ENCODE results near the gene MAST4. TPM values are rescaled to one million over a fixed set of nuclear protein-coding genes. Genes with fewer than 3 reads are reported as not detected.
"Not testable (repeated sequence)": the region's sequence is repeated elsewhere in the genome, so short reads cannot be mapped to it uniquely, and the experiment has no call there.

The MAST4 gene
- total and polyA plus RNA-seq, 2 donors (not counting 1 experiment from before 2014, with no cell fraction given) = 2.5 to 57.1 TPM

GRCh38 chr5:67124556-67124955 is 528.4 kb downstream of the MAST4 start:
- no peaks in the 10 kb centered on the region for H3K27me3 Mint-ChIP-seq
- H3K27me3 ChIP-seq (replicated peaks in 1 of 4; ENCODE audit: control extremely low read depth in 1 of 4, control insufficient read depth in 3 of 4, insufficient read depth in 4 of 4, low read length in 3 of 4) = no peaks in the 10 kb centered on the region
- no peaks in the 10 kb centered on the region for H4K20me1 ChIP-seq (ENCODE audit: control insufficient read depth, insufficient read depth, low read length, poor library complexity, severe bottlenecking)
- TF ChIP-seq EZH2 (IDR thresholded peaks at IDR 0.05; ENCODE audit: borderline replicate concordance, insufficient read depth, low read depth, low read length, poor library complexity, severe bottlenecking) = no peak
- no peak for TF ChIP-seq CTCF (IDR thresholded peaks at IDR 0.05)
- H3K9me3 Mint-ChIP-seq (ENCODE audit: insufficient read depth) = no peaks in the 10 kb centered on the region
- no peak overlapping the region for H3K27ac Mint-ChIP-seq
- H2AFZ ChIP-seq (ENCODE audit: insufficient read depth, low read depth, low read length, poor library complexity, severe bottlenecking) = no peak overlapping the region
- no CpG with 5 or more reads among the region's 4 CpGs for WGBS (ENCODE audit: insufficient coverage)
- no peak overlapping the region for H3K4me3 Mint-ChIP-seq
- no peaks in the 10 kb centered on the region for H3K4me1 ChIP-seq (ENCODE audit: control insufficient read depth in 2 of 2, insufficient read depth in 2 of 2, low read length in 2 of 2)
- no peaks in the 10 kb centered on the region for H3K36me3 ChIP-seq (replicated peaks in 1 of 2; ENCODE audit: control extremely low read depth in 1 of 2, control insufficient read depth in 1 of 2, extremely low read depth in 1 of 2, insufficient read depth in 2 of 2, low read length in 1 of 2)
- H3K4me2 ChIP-seq (replicated peaks; ENCODE audit: low read depth, low read length, poor library complexity, severe bottlenecking) = no peak overlapping the region
- H3K4me3 ChIP-seq (ENCODE audit: control extremely low read depth in 1 of 5, extremely low read depth in 1 of 5, insufficient read depth in 1 of 5, low read depth in 2 of 5, low read length in 4 of 5) = no peak overlapping the region
- H3K27ac ChIP-seq (ENCODE audit: low read length in 2 of 2) = no peak overlapping the region
- no peaks in the 10 kb centered on the region for H3K79me2 ChIP-seq (ENCODE audit: control insufficient read depth, insufficient read depth, low read length)
- H3K9ac ChIP-seq (ENCODE audit: low read length) = no peak overlapping the region
- peaks cover 8% of the 10 kb centered on the region for H3K4me1 Mint-ChIP-seq
- ChIA-PET CTCF (no interaction called here), POLR2A (no interaction called here)
- no peak for DNase-seq
- no peaks in the 10 kb centered on the region for H3K9me3 ChIP-seq (ENCODE audit: control extremely low read depth in 1 of 3, control insufficient read depth in 2 of 3, insufficient read depth in 1 of 3, low read length in 2 of 3)
- intact Hi-C loops (cut with micrococcal nuclease) = no loop called here
- ATAC-seq (ENCODE audit: low read depth) = no peak

GRCh38 chr5:67127347-67127895 is 531.2 kb downstream of the MAST4 start:
- ATAC-seq (ENCODE audit: low read depth); CTCF ChIA-PET; intact Hi-C loops (cut with micrococcal nuclease); POLR2A ChIA-PET; DNase-seq; H3K27ac ChIP-seq (ENCODE audit: low read length in 2 of 2); H4K20me1 ChIP-seq (ENCODE audit: control insufficient read depth, insufficient read depth, low read length, poor library complexity, severe bottlenecking); H2AFZ ChIP-seq (ENCODE audit: insufficient read depth, low read depth, low read length, poor library complexity, severe bottlenecking); H3K4me2 ChIP-seq (replicated peaks; ENCODE audit: low read depth, low read length, poor library complexity, severe bottlenecking); H3K9me3 Mint-ChIP-seq (ENCODE audit: insufficient read depth); H3K9me3 ChIP-seq (ENCODE audit: control extremely low read depth in 1 of 3, control insufficient read depth in 2 of 3, insufficient read depth in 1 of 3, low read length in 2 of 3); H3K79me2 ChIP-seq (ENCODE audit: control insufficient read depth, insufficient read depth, low read length); H3K4me3 Mint-ChIP-seq; H3K27me3 ChIP-seq (replicated peaks in 1 of 4; ENCODE audit: control extremely low read depth in 1 of 4, control insufficient read depth in 3 of 4, insufficient read depth in 4 of 4, low read length in 3 of 4); H3K36me3 ChIP-seq (replicated peaks in 1 of 2; ENCODE audit: control extremely low read depth in 1 of 2, control insufficient read depth in 1 of 2, extremely low read depth in 1 of 2, insufficient read depth in 2 of 2, low read length in 1 of 2); H3K9ac ChIP-seq (ENCODE audit: low read length); H3K27ac Mint-ChIP-seq; H3K4me1 ChIP-seq (ENCODE audit: control insufficient read depth in 2 of 2, insufficient read depth in 2 of 2, low read length in 2 of 2); H3K27me3 Mint-ChIP-seq; H3K4me3 ChIP-seq (ENCODE audit: control extremely low read depth in 1 of 5, extremely low read depth in 1 of 5, insufficient read depth in 1 of 5, low read depth in 2 of 5, low read length in 4 of 5); H3K4me1 Mint-ChIP-seq: not testable (repeated sequence)
- WGBS (ENCODE audit: insufficient coverage) = 43% methylated on average over 2 of the region's 5 CpGs

All from B cell (primary cell).